H9 (cell line): ENCODE results near the gene NKX6-2. TPM values are rescaled to one million over a fixed set of nuclear protein-coding genes. Genes with fewer than 3 reads are reported as not detected.

Source experiments
- DNase-seq: peaks from one replicate; pipeline ENCODE4 v3.0.0-alpha.2; 2017
- H2AFZ ChIP-seq: one replicate; pipeline ENCODE4 v1.6.1; 2013; ENCODE audit warnings: mild to moderate bottlenecking, low read length, control low read depth, moderate library complexity
- H2AK5ac ChIP-seq: 2 replicates; pipeline ENCODE4 v1.6.1; 2013; ENCODE audit warnings: low read length, control low read depth, mixed read lengths; ENCODE audit not compliant: insufficient read length
- H2BK120ac ChIP-seq: one replicate; pipeline ENCODE4 v1.6.1; 2013; ENCODE audit warnings: low read depth, mild to moderate bottlenecking, low read length, control low read depth, inconsistent platforms; ENCODE audit not compliant: poor library complexity, severe bottlenecking
- H2BK12ac ChIP-seq: 2 replicates; pipeline ENCODE4 v1.6.1; 2013; ENCODE audit warnings: low read length, control low read depth, mixed read lengths, low read depth; ENCODE audit not compliant: insufficient read length
- H2BK15ac ChIP-seq: 2 replicates; pipeline ENCODE4 v1.6.1; 2013; ENCODE audit warnings: low read depth, low read length, control low read depth
- H2BK20ac ChIP-seq: one replicate; pipeline ENCODE4 v1.6.1; 2013; ENCODE audit warnings: low read depth, mild to moderate bottlenecking, low read length, control low read depth, inconsistent platforms; ENCODE audit not compliant: poor library complexity, severe bottlenecking
- H2BK5ac ChIP-seq: 2 replicates; pipeline ENCODE4 v1.6.1; 2013; ENCODE audit warnings: low read length, control low read depth, mixed read lengths; ENCODE audit not compliant: insufficient read length
- H3K14ac ChIP-seq: 2 replicates; pipeline ENCODE4 v1.6.1; 2013; ENCODE audit warnings: low read length, control low read depth; ENCODE audit not compliant: insufficient read depth
- H3K18ac ChIP-seq: 2 replicates; pipeline ENCODE4 v1.6.1; 2013; ENCODE audit warnings: low read depth, mild to moderate bottlenecking, mixed read lengths, low read length, control low read depth; ENCODE audit not compliant: insufficient read length
- H3K23ac ChIP-seq: 2 replicates; pipeline ENCODE4 v1.6.1; 2013; ENCODE audit warnings: low read length, control low read depth, mixed read lengths, low read depth; ENCODE audit not compliant: insufficient read length
- H3K23me2 ChIP-seq: 2 replicates; pipeline ENCODE4 v1.6.1; 2013; ENCODE audit warnings: low read depth, mild to moderate bottlenecking, mixed read lengths, low read length, control low read depth; ENCODE audit not compliant: insufficient read length, poor library complexity, severe bottlenecking
- H3K27ac ChIP-seq: 2 replicates; pipeline ENCODE4 v1.5.1; 2013; ENCODE audit warnings: low read length, control low read depth, mixed read lengths, low read depth; ENCODE audit not compliant: insufficient read length
- H3K27me3 ChIP-seq: 2 replicates; pipeline ENCODE4 v1.6.1; 2013; ENCODE audit warnings: low read length, control low read depth, inconsistent platforms; ENCODE audit not compliant: insufficient read depth
- H3K4ac ChIP-seq: 2 replicates; pipeline ENCODE4 v1.6.1; 2013; ENCODE audit warnings: low read depth, mild to moderate bottlenecking, control low read depth, inconsistent platforms, low read length, moderate library complexity
- H3K4me1 ChIP-seq: 2 replicates; pipeline ENCODE4 v1.6.1; 2013; ENCODE audit warnings: low read length, control low read depth, inconsistent platforms; ENCODE audit not compliant: insufficient read depth
- H3K4me2 ChIP-seq: 2 replicates; pipeline ENCODE4 v1.6.1; 2013; ENCODE audit warnings: low read length, control low read depth, mixed read lengths; ENCODE audit not compliant: insufficient read length, insufficient read depth
- H3K56ac ChIP-seq: 2 replicates; pipeline ENCODE4 v1.6.1; 2013; ENCODE audit warnings: low read depth, mild to moderate bottlenecking, mixed read lengths, low read length, control low read depth; ENCODE audit not compliant: insufficient read length
- H3K79me1 ChIP-seq: 2 replicates; pipeline ENCODE4 v1.6.1; 2013; ENCODE audit warnings: low read depth, mild to moderate bottlenecking, moderate library complexity, low read length, control low read depth, inconsistent platforms; ENCODE audit not compliant: insufficient read depth, poor library complexity, severe bottlenecking
- H3K79me2 ChIP-seq: 2 replicates; pipeline ENCODE4 v1.6.1; 2013; ENCODE audit warnings: low read length, control low read depth, inconsistent platforms; ENCODE audit not compliant: insufficient read depth
- H3K9ac ChIP-seq: 2 replicates; pipeline ENCODE4 v1.6.1; 2013; ENCODE audit warnings: low read length, control low read depth, mixed read lengths; ENCODE audit not compliant: insufficient read length; ENCODE audit errors: extremely low read depth
- H3K9me3 ChIP-seq: one replicate; pipeline ENCODE4 v1.6.1; 2013; ENCODE audit warnings: low read depth, low read length, inconsistent platforms; ENCODE audit not compliant: control insufficient read depth
- H3T11ph ChIP-seq: one replicate; pipeline ENCODE4 v1.6.1; 2013; ENCODE audit warnings: mild to moderate bottlenecking, low read length, control low read depth, inconsistent platforms
- H4K20me1 ChIP-seq: one replicate; pipeline ENCODE4 v1.6.1; 2013; ENCODE audit not compliant: control insufficient read depth, insufficient read length, insufficient read depth
- H4K5ac ChIP-seq: 2 replicates; pipeline ENCODE4 v1.6.1; 2013; ENCODE audit warnings: low read depth, mild to moderate bottlenecking, mixed read lengths, low read length, control low read depth; ENCODE audit not compliant: insufficient read length
- H4K8ac ChIP-seq: replicated peaks from 2 replicates; pipeline ENCODE4 v1.6.1; 2013; ENCODE audit warnings: low read length, control low read depth, mixed read lengths, low read depth; ENCODE audit not compliant: insufficient read length
- H4K91ac ChIP-seq: 2 replicates; pipeline ENCODE4 v1.6.1; 2013; ENCODE audit warnings: low read depth, mild to moderate bottlenecking, moderate library complexity, mixed read lengths, low read length, control low read depth; ENCODE audit not compliant: insufficient read length
- H3K27ac Mint-ChIP-seq, 3 experiments: 2 replicates in 2 of 3; 3 replicates in 1 of 3; pipeline ENCODE4 v1.8.0; 2020 to 2021; ENCODE audit warnings: mixed read lengths in 3 of 3, mild to moderate bottlenecking in 1 of 3, moderate library complexity in 1 of 3
- H3K27me3 Mint-ChIP-seq: 2 replicates; pipeline ENCODE4 v1.8.0; 2021; ENCODE audit warnings: low read depth, mild to moderate bottlenecking, moderate library complexity, mixed read lengths
- H3K36me3 Mint-ChIP-seq, 3 experiments: 2 replicates in 2 of 3; 3 replicates in 1 of 3; pipeline ENCODE4 v1.8.0; 2020 to 2021; ENCODE audit warnings: low read depth in 3 of 3, mixed read lengths in 3 of 3; ENCODE audit not compliant: insufficient read depth in 1 of 3
- H3K4me1 Mint-ChIP-seq, 2 experiments: 2 replicates each; pipeline ENCODE4 v1.8.0; 2020; ENCODE audit warnings: mixed read lengths in 2 of 2
- H3K4me3 Mint-ChIP-seq, 2 experiments: 2 replicates in 1 of 2; 3 replicates in 1 of 2; pipeline ENCODE4 v1.8.0; 2020 to 2021; ENCODE audit warnings: mild to moderate bottlenecking in 2 of 2, mixed read lengths in 2 of 2, moderate library complexity in 1 of 2
- H3K9me3 Mint-ChIP-seq, 2 experiments: 2 replicates in 1 of 2; 3 replicates in 1 of 2; pipeline ENCODE4 v1.8.0; 2020; ENCODE audit warnings: mild to moderate bottlenecking in 2 of 2, mixed read lengths in 2 of 2, moderate library complexity in 1 of 2
- WGBS: extraction: QIAGEN DNeasy Blood & Tissue Kit; methylation state at CpG from one replicate; pipeline ENCODE4 v1.1.7; 2013; ENCODE audit warnings: missing lambda C conversion rate, low lambda C conversion rate, mixed read lengths; ENCODE audit not compliant: insufficient read length; ENCODE audit errors: extremely low coverage; 5-methylcytosine and 5-hydroxymethylcytosine counted together
- total RNA-seq: library from RNA; stranded (reverse); gene quantifications from 2 replicates; pipeline ENCODE4 v1.2.1, GENCODE V29; 2021
- TF ChIP-seq, protein P1 (sequence below): fragments of 200-600 bp; sonication (generic); conservative IDR thresholded peaks from 3 replicates; pipeline ENCODE4 v1.8.0; 2021; ENCODE audit warnings: antibody characterized with exemption, mild to moderate bottlenecking

Gene NKX6-2
- total RNA-seq, 1 experiment from 2014 or later: 0.13 TPM

DNA sequence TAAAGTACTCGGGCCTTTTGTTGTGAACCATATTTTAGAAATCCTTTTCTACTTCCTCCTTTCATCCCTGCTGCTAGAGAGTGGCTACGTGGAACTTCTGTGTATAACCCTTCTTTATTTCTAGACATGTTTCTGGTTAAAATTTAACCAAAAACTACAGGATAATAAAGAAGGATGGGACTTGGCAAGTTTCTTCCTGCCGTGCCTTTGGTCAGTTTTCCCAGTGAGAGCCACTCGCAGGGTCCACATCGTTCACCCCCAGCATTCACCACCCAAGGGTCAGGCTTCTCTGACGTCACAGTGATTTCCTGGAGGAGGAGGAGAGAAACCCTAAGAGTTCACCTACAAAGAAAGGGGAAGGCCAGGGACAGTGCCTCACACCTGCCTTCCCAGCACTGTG, 45.4 kb downstream of the NKX6-2 start:
- Mint-ChIP-seq H3K9me3 (no peaks in the 10 kb centered on the region), H3K4me3 (no peak overlapping the region)

More for the DNA sequence above, 45.4 kb downstream of the NKX6-2 start:
- no peak overlapping the region for H3K9ac ChIP-seq
- H3K4me1 ChIP-seq: no peaks in the 10 kb centered on the region
- H3K23me2 ChIP-seq: no peaks in the 10 kb centered on the region
- no peaks in the 10 kb centered on the region for H3K79me1 ChIP-seq
- H3K18ac ChIP-seq: no peak overlapping the region
- H2AK5ac ChIP-seq: no peak overlapping the region
- no peak overlapping the region for H4K5ac ChIP-seq
- whole genome bisulfite sequencing: no CpG with 5 or more reads among the region's 6 CpGs
- H2BK12ac ChIP-seq: no peak overlapping the region
- no peaks in the 10 kb centered on the region for H3K9me3 ChIP-seq
- no peak overlapping the region for H2BK20ac ChIP-seq
- no peak overlapping the region for H2BK15ac ChIP-seq
- no peak overlapping the region for H3K27ac ChIP-seq
- H3K4me1 Mint-ChIP-seq: peaks cover 27 to 30% of the 10 kb centered on the region in 2 experiments
- TF ChIP-seq, protein P1, sequence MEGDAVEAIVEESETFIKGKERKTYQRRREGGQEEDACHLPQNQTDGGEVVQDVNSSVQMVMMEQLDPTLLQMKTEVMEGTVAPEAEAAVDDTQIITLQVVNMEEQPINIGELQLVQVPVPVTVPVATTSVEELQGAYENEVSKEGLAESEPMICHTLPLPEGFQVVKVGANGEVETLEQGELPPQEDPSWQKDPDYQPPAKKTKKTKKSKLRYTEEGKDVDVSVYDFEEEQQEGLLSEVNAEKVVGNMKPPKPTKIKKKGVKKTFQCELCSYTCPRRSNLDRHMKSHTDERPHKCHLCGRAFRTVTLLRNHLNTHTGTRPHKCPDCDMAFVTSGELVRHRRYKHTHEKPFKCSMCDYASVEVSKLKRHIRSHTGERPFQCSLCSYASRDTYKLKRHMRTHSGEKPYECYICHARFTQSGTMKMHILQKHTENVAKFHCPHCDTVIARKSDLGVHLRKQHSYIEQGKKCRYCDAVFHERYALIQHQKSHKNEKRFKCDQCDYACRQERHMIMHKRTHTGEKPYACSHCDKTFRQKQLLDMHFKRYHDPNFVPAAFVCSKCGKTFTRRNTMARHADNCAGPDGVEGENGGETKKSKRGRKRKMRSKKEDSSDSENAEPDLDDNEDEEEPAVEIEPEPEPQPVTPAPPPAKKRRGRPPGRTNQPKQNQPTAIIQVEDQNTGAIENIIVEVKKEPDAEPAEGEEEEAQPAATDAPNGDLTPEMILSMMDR: no peak
- H3K14ac ChIP-seq: no peak overlapping the region
- H3K36me3 Mint-ChIP-seq: no peaks in the 10 kb centered on the region
- H3K23ac ChIP-seq: no peak overlapping the region
- H4K91ac ChIP-seq: no peak overlapping the region
- H3K27me3 ChIP-seq: no peaks in the 10 kb centered on the region
- H3K27ac Mint-ChIP-seq: peak overlapping the region in 1 of 3 experiments; percentile 91; a peak in 1 of 7 replicates
- no peak overlapping the region for H3K56ac ChIP-seq
- no peaks in the 10 kb centered on the region; the same call in 1 of the 2 replicates for H3K27me3 Mint-ChIP-seq
- H3K4me2 ChIP-seq: no peak overlapping the region
- no peaks in the 10 kb centered on the region for H4K20me1 ChIP-seq
- DNase-seq: no peak
- no peak overlapping the region for H3T11ph ChIP-seq
- no peak overlapping the region for H2AFZ ChIP-seq
- no peaks in the 10 kb centered on the region for H3K79me2 ChIP-seq
- no peak overlapping the region for H3K4ac ChIP-seq
- no peak overlapping the region for H2BK5ac ChIP-seq
- H2BK120ac ChIP-seq: no peak overlapping the region
- H4K8ac ChIP-seq: no peak overlapping the region
